Measurements from ENCODE around the gene AP2A1.

The AP2A1 gene

GRCh38 chr19:49836176-49837008, 69.6 kb downstream of the AP2A1 start:
- no peak for TF ChIP-seq CTCF (conservative IDR thresholded peaks at IDR 0.05; ENCODE audit: low read depth, low read length)
- H3K4me3 ChIP-seq (ENCODE audit: low read length), result no peak overlapping the region
- DNase-seq (ENCODE audit: low read depth), result no peak

GRCh38 chr19:49837009-49837310, 70.2 kb downstream of the AP2A1 start:
- no peak for DNase-seq (ENCODE audit: low read depth)
- H3K4me3 ChIP-seq (ENCODE audit: low read length), result no peak overlapping the region
- no peak for TF ChIP-seq CTCF (conservative IDR thresholded peaks at IDR 0.05; ENCODE audit: low read depth, low read length)

- TF ChIP-seq CTCF (conservative IDR thresholded peaks at IDR 0.05; ENCODE audit: low read depth, low read length), result no peak
- no peak for DNase-seq (ENCODE audit: low read depth)
- no peak overlapping the region for H3K4me3 ChIP-seq (ENCODE audit: low read length)
Measured at GRCh38 chr19:49837425-49837824, 70.6 kb downstream of the AP2A1 start.

GRCh38 chr19:49838885-49839588, 72.2 kb downstream of the AP2A1 start:
- no peak overlapping the region for H3K4me3 ChIP-seq (ENCODE audit: low read length)

GRCh38 chr19:49839713-49840112, 72.9 kb downstream of the AP2A1 start:
- TF ChIP-seq CTCF (conservative IDR thresholded peaks at IDR 0.05; ENCODE audit: low read depth, low read length), result no peak
- no peak overlapping the region for H3K4me3 ChIP-seq (ENCODE audit: low read length)
- DNase-seq (ENCODE audit: low read depth), result no peak

More at GRCh38 chr19:49838885-49839588, 72.2 kb downstream of the AP2A1 start:
- DNase-seq (ENCODE audit: low read depth), result peak; percentile 63
- TF ChIP-seq CTCF (conservative IDR thresholded peaks at IDR 0.05; ENCODE audit: low read depth, low read length), result no peak

GRCh38 chr19:49840321-49840720, 73.5 kb downstream of the AP2A1 start:
- no peak for DNase-seq (ENCODE audit: low read depth)
- TF ChIP-seq CTCF (conservative IDR thresholded peaks at IDR 0.05; ENCODE audit: low read depth, low read length), result no peak
- H3K4me3 ChIP-seq (ENCODE audit: low read length), result no peak overlapping the region
